CD8-positive, alpha-beta memory T cell (primary cell): ENCODE results near the gene CUX1. TPM values are rescaled to one million over a fixed set of nuclear protein-coding genes. Genes with fewer than 3 reads are reported as not detected.
"Not testable (repeated sequence)": the region's sequence is repeated elsewhere in the genome, so short reads cannot be mapped to it uniquely, and the experiment has no call there.

Source experiments
- CTCF ChIA-PET: fragments of 350-600 bp; sonication (Branson Sonifier 250); formaldehyde crosslinking; loops from one replicate; lab custom pipeline; 2021; ENCODE audit warnings: antibody characterized with exemption; lab: Charles Lee
- POLR2A ChIA-PET: fragments of 350-600 bp; sonication (Branson Sonifier 250); formaldehyde crosslinking; loops from one replicate; lab custom pipeline; 2021; ENCODE audit warnings: antibody characterized with exemption; lab: Charles Lee
- DNase-seq, 5 donors: peaks; one replicate each; pipeline versions ENCODE4 v3.0.0 to v3.0.0-alpha.2; 2020 to 2022; ENCODE audit warnings: mixed read lengths in 1 of 5
- H3K27ac ChIP-seq: one replicate; pipeline ENCODE4 v1.7.0; 2013; ENCODE audit warnings: low read depth, mild to moderate bottlenecking, low read length, moderate library complexity
- H3K27me3 ChIP-seq: 2 replicates; pipeline ENCODE4 v1.7.0; 2013; ENCODE audit warnings: low read length, mild to moderate bottlenecking; ENCODE audit not compliant: insufficient read depth, poor library complexity, severe bottlenecking
- H3K36me3 ChIP-seq: 2 replicates; pipeline ENCODE4 v1.7.0; 2013; ENCODE audit warnings: mild to moderate bottlenecking, low read length, moderate library complexity; ENCODE audit not compliant: insufficient read depth
- H3K4me1 ChIP-seq: 2 replicates; pipeline ENCODE4 v1.7.0; 2013; ENCODE audit warnings: mild to moderate bottlenecking, low read length, moderate library complexity; ENCODE audit not compliant: insufficient read depth
- H3K4me3 ChIP-seq: 2 replicates; pipeline ENCODE4 v1.7.0; 2013; ENCODE audit warnings: mild to moderate bottlenecking, low read length
- H3K9me3 ChIP-seq: 2 replicates; pipeline ENCODE4 v1.7.0; 2013; ENCODE audit warnings: mild to moderate bottlenecking, low read length
- H3K27ac Mint-ChIP-seq, 8 donors: one replicate each; pipeline ENCODE4 v1.8.0; 2020 to 2021; ENCODE audit warnings: mixed read lengths in 8 of 8, mild to moderate bottlenecking in 6 of 8, inconsistent platforms in 3 of 8, moderate library complexity in 3 of 8
- H3K27me3 Mint-ChIP-seq, 2 donors: one replicate each; pipeline ENCODE4 v1.8.0; 2020 to 2021; ENCODE audit warnings: mixed read lengths in 2 of 2, mild to moderate bottlenecking in 1 of 2, moderate library complexity in 1 of 2
- H3K36me3 Mint-ChIP-seq, 3 donors: one replicate each; pipeline ENCODE4 v1.8.0; 2020 to 2021; ENCODE audit warnings: mixed read lengths in 3 of 3, inconsistent platforms in 1 of 3, mild to moderate bottlenecking in 1 of 3
- H3K4me1 Mint-ChIP-seq, 3 donors: one replicate each; pipeline ENCODE4 v1.8.0; 2020 to 2021; ENCODE audit warnings: mixed read lengths in 3 of 3, inconsistent platforms in 1 of 3, mild to moderate bottlenecking in 1 of 3
- H3K4me3 Mint-ChIP-seq, 7 donors: one replicate each; pipeline ENCODE4 v1.8.0; 2020 to 2021; ENCODE audit warnings: mixed read lengths in 7 of 7, mild to moderate bottlenecking in 6 of 7, moderate library complexity in 4 of 7, inconsistent platforms in 2 of 7
- H3K9me3 Mint-ChIP-seq, 5 donors: one replicate each; pipeline ENCODE4 v1.8.0; 2020 to 2022; ENCODE audit warnings: mixed read lengths in 5 of 5, mild to moderate bottlenecking in 3 of 5, moderate library complexity in 2 of 5, inconsistent platforms in 1 of 5
- polyA plus RNA-seq: library from polyadenylated mRNA; unstranded; fragments of 300-500 nt; fragmentation: Illumina TruSeq; gene quantifications from one replicate; pipeline ENCODE4 v1.2.3, GENCODE V29; 2021
- total RNA-seq, 2 experiments: library from RNA; stranded (reverse); gene quantifications; one replicate each; pipeline ENCODE4 v1.2.3, GENCODE V29; 2021

Gene CUX1
- total and polyA plus RNA-seq, 3 experiments from 2014 or later: 23.2 to 26.4 (median 23.6) TPM

DNA sequence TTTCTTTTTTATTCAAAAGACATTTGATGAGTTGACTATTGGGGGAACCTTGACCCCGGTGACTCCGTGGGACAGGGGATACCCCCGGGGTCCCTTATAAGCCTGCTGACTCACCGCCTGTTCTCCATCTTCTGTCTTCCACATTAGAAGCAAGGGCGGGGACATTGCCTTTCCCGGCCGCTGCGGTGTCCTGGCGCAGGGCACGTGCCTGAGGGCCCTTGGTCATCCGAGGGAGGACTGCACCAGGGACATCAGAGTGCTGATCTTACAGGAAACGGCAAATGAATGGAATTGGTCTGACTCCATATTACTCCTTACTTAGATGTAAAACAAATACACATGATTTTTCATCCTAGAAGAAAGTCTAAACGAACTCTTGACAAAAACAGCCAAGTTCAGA, 170.1 kb downstream of the CUX1 start:
- H3K27ac Mint-ChIP-seq: no peak overlapping the region
- no peaks in the 10 kb centered on the region for H3K27me3 ChIP-seq
- ChIA-PET POLR2A (no interaction called here), CTCF (no interaction called here)
- no peaks in the 10 kb centered on the region for H3K4me1 ChIP-seq
- no peak overlapping the region for H3K4me3 Mint-ChIP-seq
- no peak overlapping the region for H3K4me3 ChIP-seq
- peaks cover 0 to 33% (median 6%) of the 10 kb centered on the region in 3 donors for H3K4me1 Mint-ChIP-seq
- H3K9me3 ChIP-seq: no peaks in the 10 kb centered on the region
- no peaks in the 10 kb centered on the region for H3K27me3 Mint-ChIP-seq
- H3K36me3 Mint-ChIP-seq: peaks cover 2 to 11% (median 3%) of the 10 kb centered on the region in 3 donors
- H3K27ac ChIP-seq: no peak overlapping the region
- H3K9me3 Mint-ChIP-seq: no peaks in the 10 kb centered on the region
- H3K36me3 ChIP-seq: no peaks in the 10 kb centered on the region
- no peak for DNase-seq

DNA sequence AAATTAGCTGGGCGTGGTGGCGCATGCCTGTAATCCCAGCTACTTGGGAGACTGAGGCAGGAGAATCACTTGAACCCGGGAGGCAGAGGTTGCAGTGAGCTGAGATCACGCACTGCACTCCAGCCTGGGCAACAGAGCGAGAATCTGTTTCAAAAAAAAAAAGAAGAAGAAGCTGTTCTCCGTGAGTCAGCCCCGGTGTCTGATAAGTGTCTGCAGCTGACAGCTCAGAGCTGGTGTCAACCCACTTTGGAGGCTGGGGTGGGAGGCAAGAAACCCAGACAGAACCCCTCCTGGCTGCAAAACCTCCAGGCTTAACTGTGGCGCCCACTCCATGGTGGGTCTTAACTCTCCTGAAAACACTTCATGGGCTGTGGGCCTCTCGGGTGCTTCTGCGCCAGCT, 170.6 kb downstream of the CUX1 start:
- H3K9me3 ChIP-seq, H3K4me1 ChIP-seq, H3K27me3 ChIP-seq, H3K4me3 Mint-ChIP-seq, H3K27ac ChIP-seq, DNase-seq, H3K36me3 ChIP-seq, H3K4me3 ChIP-seq, POLR2A ChIA-PET, H3K27me3 Mint-ChIP-seq, H3K9me3 Mint-ChIP-seq, H3K27ac Mint-ChIP-seq, CTCF ChIA-PET: not testable (repeated sequence)
- peaks cover 2 to 11% (median 3%) of the 10 kb centered on the region in 3 donors for H3K36me3 Mint-ChIP-seq
- H3K4me1 Mint-ChIP-seq: peaks cover 0 to 33% (median 6%) of the 10 kb centered on the region in 3 donors

DNA sequence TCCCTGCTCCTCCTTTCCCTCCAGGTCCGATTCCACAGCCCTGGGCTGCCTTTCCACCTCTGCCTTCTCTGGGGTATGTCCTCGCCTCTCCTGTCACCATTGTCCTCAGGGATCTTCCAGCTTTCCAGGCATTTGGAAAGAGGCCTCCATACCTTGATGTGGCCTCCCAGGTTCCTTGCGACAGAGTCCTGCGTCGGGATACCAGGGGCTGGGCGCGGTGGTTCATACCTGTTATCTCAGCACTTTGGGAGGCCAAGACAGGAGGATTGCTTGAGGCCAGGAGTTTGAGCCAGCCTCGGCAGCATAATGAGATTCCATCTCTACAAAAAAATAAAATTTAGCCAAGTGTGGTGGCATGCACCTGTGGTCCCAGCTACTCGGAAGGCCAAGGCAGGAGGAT, 171.1 kb downstream of the CUX1 start:
- no peak overlapping the region for H3K4me3 ChIP-seq
- H3K36me3 ChIP-seq: no peaks in the 10 kb centered on the region
- no peak overlapping the region for H3K27ac ChIP-seq
- ChIA-PET CTCF (no interaction called here), POLR2A (no interaction called here)
- H3K9me3 ChIP-seq: no peaks in the 10 kb centered on the region
- Mint-ChIP-seq H3K27me3 (no peaks in the 10 kb centered on the region), H3K27ac (no peak overlapping the region), H3K9me3 (no peaks in the 10 kb centered on the region), H3K4me1 (peaks cover 0 to 31% (median 6%) of the 10 kb centered on the region in 3 donors), H3K4me3 (no peak overlapping the region), H3K36me3 (peaks cover 0 to 10% (median under 1%) of the 10 kb centered on the region in 3 donors)
- no peak for DNase-seq
- no peaks in the 10 kb centered on the region for H3K4me1 ChIP-seq
- no peaks in the 10 kb centered on the region for H3K27me3 ChIP-seq

- H3K4me1 ChIP-seq: no peaks in the 10 kb centered on the region
- peaks cover 0 to 29% (median 7%) of the 10 kb centered on the region in 3 donors for H3K4me1 Mint-ChIP-seq
These were observed 171.7 kb downstream of the CUX1 start for GRCh38 chr7:101989101-101989500.

GRCh38 chr7:101990811-101991418, 173.5 kb downstream of the CUX1 start:
- H3K36me3 ChIP-seq: no peaks in the 10 kb centered on the region
- DNase-seq: peak in 1 of 5 donors; percentile 3
- Mint-ChIP-seq H3K4me1 (peaks cover 0 to 28% (median 11%) of the 10 kb centered on the region in 3 donors), H3K36me3 (peaks cover 0 to 11% (median 0%) of the 10 kb centered on the region in 3 donors), H3K27ac (peak overlapping the region in 1 of 8 donors; percentile 27), H3K9me3 (no peaks in the 10 kb centered on the region), H3K27me3 (no peaks in the 10 kb centered on the region), H3K4me3 (peak overlapping the region in 3 of 7 donors; percentile 36 to 63 (median 52))
- H3K4me3 ChIP-seq: no peak overlapping the region
- POLR2A ChIA-PET: no interaction called here
- H3K9me3 ChIP-seq: no peaks in the 10 kb centered on the region
- no peaks in the 10 kb centered on the region for H3K27me3 ChIP-seq
- CTCF ChIA-PET: no interaction called here
- H3K4me1 ChIP-seq: no peaks in the 10 kb centered on the region
- H3K27ac ChIP-seq: no peak overlapping the region

More at GRCh38 chr7:101989101-101989500, 171.7 kb downstream of the CUX1 start:
- Histone ChIP-seq H3K9me3 (no peaks in the 10 kb centered on the region), H3K4me3 (no peak overlapping the region), H3K27ac (no peak overlapping the region), H3K36me3 (no peaks in the 10 kb centered on the region), H3K27me3 (no peaks in the 10 kb centered on the region)
- ChIA-PET POLR2A (no interaction called here), CTCF (no interaction called here)
- H3K9me3 Mint-ChIP-seq: no peaks in the 10 kb centered on the region
- peak overlapping the region in 1 of 8 donors; percentile 29 for H3K27ac Mint-ChIP-seq
- no peaks in the 10 kb centered on the region for H3K27me3 Mint-ChIP-seq
- DNase-seq: no peak
- peaks cover 0 to 10% (median 0%) of the 10 kb centered on the region in 3 donors for H3K36me3 Mint-ChIP-seq
- H3K4me3 Mint-ChIP-seq: no peak overlapping the region

- POLR2A ChIA-PET: no interaction called here
- Mint-ChIP-seq H3K27me3 (no peaks in the 10 kb centered on the region), H3K36me3 (peaks cover 0 to 10% (median 0%) of the 10 kb centered on the region in 3 donors), H3K9me3 (no peaks in the 10 kb centered on the region), H3K4me1 (peaks cover 0 to 26% (median 11%) of the 10 kb centered on the region in 3 donors), H3K27ac (no peak overlapping the region), H3K4me3 (no peak overlapping the region)
- CTCF ChIA-PET: no interaction called here
- Histone ChIP-seq H3K9me3 (no peaks in the 10 kb centered on the region), H3K36me3 (no peaks in the 10 kb centered on the region), H3K4me1 (no peaks in the 10 kb centered on the region), H3K27ac (no peak overlapping the region), H3K4me3 (no peak overlapping the region), H3K27me3 (no peaks in the 10 kb centered on the region)
- DNase-seq: no peak
These were observed 174.4 kb downstream of the CUX1 start for GRCh38 chr7:101991860-101992259.

DNA sequence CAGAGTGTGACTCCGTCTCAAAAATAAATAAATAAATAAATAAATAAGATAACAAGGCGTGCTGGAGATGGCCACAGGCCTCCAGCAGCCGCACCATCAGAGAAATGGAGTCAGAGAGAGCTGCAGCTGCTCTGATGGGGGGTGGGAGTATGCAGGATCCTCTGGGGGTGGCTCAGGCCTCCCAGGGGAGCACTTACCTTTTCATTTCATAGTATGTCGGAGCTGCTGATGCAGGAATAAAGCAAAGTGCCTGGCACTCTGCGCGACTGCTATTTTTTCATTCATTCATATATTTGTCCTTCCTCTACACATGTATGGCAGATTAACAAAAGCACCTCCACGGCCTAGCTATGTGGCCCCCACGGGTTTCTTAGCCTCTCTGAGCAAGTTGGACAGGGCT, 175.9 kb downstream of the CUX1 start:
- DNase-seq: no peak
- peaks cover 0 to 6% (median 0%) of the 10 kb centered on the region in 3 donors for H3K36me3 Mint-ChIP-seq
- POLR2A ChIA-PET: no interaction called here
- H3K9me3 Mint-ChIP-seq: peaks cover 0 to 1% (median 0%) of the 10 kb centered on the region in 5 donors
- no peak overlapping the region for H3K4me3 Mint-ChIP-seq
- Histone ChIP-seq H3K27me3 (no peaks in the 10 kb centered on the region), H3K9me3 (no peaks in the 10 kb centered on the region), H3K4me1 (no peaks in the 10 kb centered on the region), H3K4me3 (no peak overlapping the region), H3K27ac (no peak overlapping the region), H3K36me3 (no peaks in the 10 kb centered on the region)
- H3K27ac Mint-ChIP-seq: no peak overlapping the region
- peaks cover 0 to 26% (median 10%) of the 10 kb centered on the region in 3 donors for H3K4me1 Mint-ChIP-seq
- CTCF ChIA-PET: interaction anchor here (1.2 kb wide), 1 partner anchor 8 kb away, joined by 3 read pairs; no protein-coding TSS in a partner anchor
- no peaks in the 10 kb centered on the region for H3K27me3 Mint-ChIP-seq

DNA sequence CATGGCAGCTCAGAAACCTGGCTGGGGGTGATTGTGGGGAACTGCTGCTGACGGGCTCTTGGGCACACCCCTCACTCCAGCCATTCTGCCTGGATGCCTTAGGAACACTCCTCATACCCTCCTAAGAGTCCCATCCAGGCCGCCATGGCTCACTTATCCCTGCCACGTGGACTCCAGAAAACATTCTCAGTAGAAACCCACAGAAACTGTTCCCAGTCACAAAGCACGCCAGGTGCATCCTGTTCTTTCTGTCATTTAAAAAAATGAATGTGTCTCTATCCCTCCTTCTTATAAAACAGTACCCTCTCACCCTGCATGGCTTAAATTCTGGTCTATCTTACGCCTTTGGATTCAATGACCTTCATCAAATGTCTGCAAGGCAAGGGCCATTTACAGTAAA, 177.7 kb downstream of the CUX1 start:
- ChIA-PET POLR2A (interaction anchor here (0.6 kb wide), 1 partner anchor 15 kb away, joined by 3 read pairs; no protein-coding TSS in a partner anchor), CTCF (no interaction called here)
- Histone ChIP-seq H3K27ac (no peak overlapping the region), H3K36me3 (no peaks in the 10 kb centered on the region), H3K9me3 (no peaks in the 10 kb centered on the region), H3K4me1 (no peaks in the 10 kb centered on the region), H3K27me3 (no peaks in the 10 kb centered on the region), H3K4me3 (no peak overlapping the region)
- peaks cover 0 to 15% (median 7%) of the 10 kb centered on the region in 3 donors for H3K4me1 Mint-ChIP-seq
- no peak overlapping the region for H3K27ac Mint-ChIP-seq
- H3K9me3 Mint-ChIP-seq: peaks cover 0 to 1% (median 0%) of the 10 kb centered on the region in 5 donors
- no peaks in the 10 kb centered on the region for H3K27me3 Mint-ChIP-seq
- H3K4me3 Mint-ChIP-seq: no peak overlapping the region
- H3K36me3 Mint-ChIP-seq: peaks cover 0 to 1% (median 0%) of the 10 kb centered on the region in 3 donors
- DNase-seq: no peak
